ENCODE results near the gene MORC4.

MORC4 gene

DNA sequence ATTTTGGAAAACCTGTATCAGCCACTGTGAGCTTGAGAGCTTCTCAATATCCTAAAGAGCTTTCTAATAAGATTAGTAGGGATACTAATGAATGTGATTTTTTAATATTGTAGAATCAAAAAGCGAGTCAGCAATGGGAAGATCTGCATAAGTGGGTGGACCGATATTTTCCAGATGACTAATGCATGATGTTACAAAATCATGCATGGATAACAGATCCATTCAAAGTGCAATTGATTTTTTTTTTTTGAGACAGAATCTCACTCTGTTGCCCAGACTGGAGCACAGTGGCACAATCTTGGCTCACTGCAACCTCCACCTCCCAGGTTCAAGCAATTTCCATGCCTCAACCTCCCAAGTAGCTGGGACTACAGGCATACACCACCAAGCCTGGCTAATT is 87.1 kb downstream of the MORC4 start:
- in situ Hi-C loops (cut with HindIII; ENCODE audit: low sequenced_read_pairs): no loop called here

DNA sequence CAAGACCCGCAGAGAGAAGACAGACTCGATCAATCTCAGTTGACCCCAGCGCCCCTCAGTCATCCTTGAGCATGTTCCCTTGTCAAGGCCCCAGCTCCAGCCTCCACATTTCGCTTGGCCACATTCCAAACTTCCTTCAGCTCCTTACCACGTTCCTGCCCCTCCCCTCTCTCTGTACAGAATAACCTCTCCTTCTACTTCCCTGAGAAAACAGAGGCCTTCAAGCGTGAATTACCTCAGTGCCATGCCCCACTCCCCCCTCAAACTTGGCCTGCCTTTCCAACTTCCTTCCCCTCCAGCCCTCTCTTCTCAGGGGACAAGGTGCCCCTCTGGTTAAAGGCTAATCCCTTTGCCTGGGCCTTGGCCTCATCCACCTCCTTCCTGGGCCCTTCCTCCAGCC is 93.7 kb downstream of the MORC4 start:
- in situ Hi-C loops (cut with HindIII; ENCODE audit: low sequenced_read_pairs): no loop called here

DNA sequence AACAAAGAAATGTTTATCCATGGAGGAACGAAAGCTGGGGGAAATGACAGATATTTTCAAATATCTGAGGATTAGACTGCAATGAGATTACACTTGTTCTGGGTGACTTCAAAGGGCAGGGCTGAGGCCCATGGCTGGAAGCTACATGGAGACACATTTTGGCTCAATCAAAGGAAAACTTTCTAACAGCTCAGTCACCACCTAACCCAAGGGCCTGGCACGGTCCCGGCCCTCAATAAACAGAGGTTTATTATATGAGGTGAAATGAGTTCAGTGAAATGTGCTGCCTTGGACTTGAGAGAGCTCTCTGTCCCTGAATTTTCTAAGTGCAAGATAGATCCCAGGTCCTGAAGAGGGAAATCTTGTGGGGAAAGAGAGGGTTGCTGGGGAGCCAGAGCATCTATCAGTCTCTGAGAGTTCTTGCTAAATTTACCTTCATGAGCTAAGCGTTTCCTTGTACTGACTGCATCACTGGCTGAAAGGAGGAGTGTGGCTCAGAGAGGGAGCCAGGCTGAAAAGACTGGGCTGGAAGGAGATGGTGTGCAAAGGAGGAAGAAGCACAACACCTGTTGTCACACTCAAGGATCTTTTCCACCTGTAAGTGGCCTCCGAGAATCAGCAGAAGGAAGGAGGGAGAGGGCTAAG is 94.8 kb downstream of the MORC4 start:
- in situ Hi-C loops (cut with HindIII; ENCODE audit: low sequenced_read_pairs): no loop called here

DNA sequence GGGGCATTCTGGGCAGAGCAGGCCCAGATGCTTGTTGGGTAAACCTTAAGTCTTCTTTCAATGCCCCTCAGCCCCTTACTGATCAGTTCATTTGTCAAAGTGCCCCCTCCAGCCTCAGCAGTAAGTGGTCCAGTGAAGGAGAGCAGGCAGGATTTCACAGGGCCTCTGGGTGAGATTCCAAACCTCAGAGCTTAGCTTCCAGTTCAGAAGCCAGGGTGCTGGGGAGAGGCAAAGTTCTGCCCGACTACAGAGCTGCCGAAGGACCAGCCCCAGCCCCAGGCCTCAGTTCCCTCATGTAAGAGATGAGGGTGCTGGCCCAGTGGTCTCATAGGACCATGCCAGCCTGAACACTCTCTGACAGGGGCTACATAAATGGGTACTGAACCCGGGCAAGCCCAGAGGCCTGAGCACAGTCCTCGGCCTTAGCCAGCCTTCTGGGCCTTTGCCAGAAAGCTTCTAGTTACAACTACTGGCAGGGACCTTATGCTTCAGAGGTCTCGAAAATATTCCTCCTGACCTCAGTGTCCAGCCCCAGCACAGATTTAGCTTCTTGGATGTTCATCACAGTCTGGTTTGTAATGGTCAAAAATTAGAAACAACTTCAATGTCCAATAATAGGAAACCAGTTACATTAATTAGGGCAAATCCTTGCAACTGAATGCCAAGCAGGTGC is 96.0 kb downstream of the MORC4 start:
- in situ Hi-C loops (cut with HindIII; ENCODE audit: low sequenced_read_pairs): no loop called here

DNA sequence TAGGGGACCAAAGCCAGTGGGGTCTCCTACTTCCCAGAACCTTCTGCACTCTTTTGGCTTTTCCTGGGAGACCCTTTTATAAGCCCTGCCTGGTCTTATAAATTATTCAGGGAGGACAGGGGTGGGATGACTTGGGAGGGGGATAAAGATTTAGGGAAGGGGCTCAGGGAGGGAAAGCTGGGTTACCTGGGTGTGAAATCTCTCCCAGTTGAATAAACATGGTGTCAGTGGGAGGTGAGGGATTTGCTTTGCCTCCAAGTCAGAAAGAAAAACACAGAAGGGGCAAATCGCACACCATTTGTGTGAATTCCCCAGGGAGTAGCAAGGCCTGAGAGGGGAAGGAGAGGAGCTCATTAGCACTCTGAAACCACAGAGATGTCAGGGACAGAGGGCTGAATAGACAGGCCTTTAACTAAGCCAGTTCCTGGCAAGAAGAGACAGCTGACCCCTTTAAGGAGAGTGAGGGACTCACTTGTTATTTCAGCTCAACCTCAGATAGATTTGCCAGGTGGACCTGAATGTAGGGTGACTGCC is 96.7 kb downstream of the MORC4 start, which contains the start of gene RIPPLY1:
RIPPLY1 (minus strand) TSS at position 51 of the 534 bp plus-strand sequence. CDS start 54 bp downstream, outside the sequence.
- in situ Hi-C loops (cut with HindIII; ENCODE audit: low sequenced_read_pairs): no loop called here

DNA sequence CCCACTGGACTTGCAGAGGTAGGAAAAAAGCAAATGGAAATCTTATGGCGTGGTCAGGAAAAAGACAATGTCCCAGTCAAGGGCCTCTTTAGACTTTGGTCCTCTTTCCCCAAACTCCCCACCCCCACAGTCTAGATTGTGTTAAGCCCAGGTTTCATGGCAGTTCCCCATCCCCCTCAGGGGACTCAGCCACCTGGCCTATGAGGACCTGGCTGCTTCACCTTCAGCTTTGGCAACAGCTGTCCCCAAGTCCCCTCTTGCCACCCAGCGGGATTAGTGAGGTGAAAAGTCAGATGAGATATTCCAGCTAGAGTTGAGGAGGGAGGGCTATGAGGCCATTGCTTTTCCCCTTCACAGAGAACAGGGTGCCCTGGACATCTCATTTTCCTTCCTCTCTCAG is 97.3 kb downstream of the MORC4 start:
- in situ Hi-C loops (cut with HindIII; ENCODE audit: low sequenced_read_pairs): no loop called here

DNA sequence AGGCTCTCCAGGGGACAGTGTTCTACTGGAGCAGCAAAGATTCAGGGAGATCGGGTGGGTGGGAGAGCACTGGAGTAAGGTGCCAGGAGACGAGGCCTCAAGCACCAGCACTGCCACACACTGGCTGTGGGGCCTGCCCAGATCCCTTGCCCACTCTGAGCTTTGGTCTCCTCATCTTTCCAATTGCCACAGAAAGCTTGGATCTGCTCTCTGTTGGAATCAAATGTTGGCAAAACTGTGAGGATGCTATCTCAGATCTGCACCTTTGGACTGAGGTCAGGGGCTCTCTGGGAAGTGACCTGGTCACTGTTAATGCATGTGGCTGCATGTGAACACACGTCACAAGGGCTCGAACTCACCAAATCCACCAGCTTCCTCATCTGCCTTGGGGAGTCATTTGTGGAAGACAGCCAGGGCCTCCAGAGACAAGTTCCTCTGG is 98.2 kb downstream of the MORC4 start:
- in situ Hi-C loops (cut with HindIII; ENCODE audit: low sequenced_read_pairs): no loop called here

DNA sequence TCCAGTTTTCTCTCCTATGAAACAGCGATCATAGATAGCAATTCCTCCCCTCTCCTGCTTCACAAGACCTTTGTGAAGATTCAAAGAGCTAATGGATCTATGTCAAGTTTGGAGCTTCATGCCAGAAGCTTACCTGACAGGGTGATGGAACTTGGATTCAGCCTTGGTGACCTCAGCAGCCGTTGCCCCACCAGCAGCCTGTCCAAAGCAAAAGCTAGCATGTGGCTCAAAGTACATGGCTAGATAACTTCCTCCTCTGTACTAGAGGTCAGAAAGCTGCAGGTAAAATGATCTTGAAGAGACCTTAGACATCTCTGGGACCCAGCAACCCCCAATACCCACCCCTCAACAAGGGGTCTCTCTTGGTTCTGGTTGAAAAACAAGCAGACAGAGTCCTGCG is 98.7 kb downstream of the MORC4 start:
- in situ Hi-C loops (cut with HindIII; ENCODE audit: low sequenced_read_pairs): no loop called here

DNA sequence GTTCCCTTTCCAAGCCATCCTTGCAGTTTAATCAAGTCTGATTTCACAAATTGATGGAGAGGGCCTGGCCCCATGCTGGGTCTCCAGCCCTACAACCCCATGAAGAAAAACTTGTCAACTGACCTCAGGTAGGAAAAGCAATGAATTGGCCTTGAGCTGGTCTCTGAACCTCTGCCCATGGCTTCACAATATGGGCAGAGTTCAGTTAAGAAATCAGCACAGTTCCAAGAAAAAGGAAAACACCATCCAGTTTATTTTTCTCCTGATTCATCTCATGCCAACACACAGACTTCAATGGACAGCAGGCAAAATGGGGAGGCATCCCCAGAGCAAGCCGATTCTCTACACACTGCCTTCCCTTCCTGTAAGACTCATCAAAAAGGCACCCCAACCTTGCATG is 100.2 kb downstream of the MORC4 start:
- in situ Hi-C loops (cut with HindIII; ENCODE audit: low sequenced_read_pairs): no loop called here

DNA sequence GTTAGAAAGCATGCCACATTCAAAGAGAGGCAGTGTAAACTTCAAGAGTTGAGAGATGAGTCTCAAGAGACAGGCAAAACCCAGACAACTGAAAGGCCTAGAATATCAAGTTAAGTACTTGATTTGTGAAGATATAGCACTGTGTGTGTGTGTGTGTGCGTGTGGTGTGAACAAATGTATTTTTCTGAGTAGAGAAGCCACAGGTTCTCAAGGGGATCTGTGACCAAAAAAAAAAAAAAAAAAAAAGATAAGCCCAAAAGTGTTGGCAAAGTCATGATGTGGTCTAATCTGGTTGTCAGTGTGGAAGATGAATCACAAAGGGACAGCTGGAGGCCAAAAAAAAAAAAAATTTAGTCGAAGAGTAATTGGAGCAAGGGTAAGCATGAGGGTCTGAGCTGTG is 100.7 kb downstream of the MORC4 start:
- in situ Hi-C loops (cut with HindIII; ENCODE audit: low sequenced_read_pairs): no loop called here

DNA sequence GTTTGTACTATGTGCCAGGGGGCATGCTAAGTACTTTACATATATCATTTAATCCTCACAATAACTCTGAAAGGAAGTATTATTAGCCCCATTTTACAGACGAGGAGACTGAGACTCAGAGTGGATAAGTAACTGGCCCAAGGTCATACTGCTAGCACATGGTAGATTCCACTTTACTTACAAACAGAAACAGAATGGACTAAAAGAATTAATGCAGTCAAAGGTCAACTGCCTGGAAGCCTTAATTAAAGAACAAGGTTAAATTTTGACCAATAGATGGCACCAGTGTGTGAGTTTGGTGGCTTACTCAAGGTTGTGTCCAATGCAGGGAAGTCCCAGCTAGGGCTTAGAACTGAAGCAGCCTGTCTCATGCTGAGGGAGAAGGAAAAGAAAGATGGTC is 101.5 kb downstream of the MORC4 start:
- in situ Hi-C loops (cut with HindIII; ENCODE audit: low sequenced_read_pairs): no loop called here

DNA sequence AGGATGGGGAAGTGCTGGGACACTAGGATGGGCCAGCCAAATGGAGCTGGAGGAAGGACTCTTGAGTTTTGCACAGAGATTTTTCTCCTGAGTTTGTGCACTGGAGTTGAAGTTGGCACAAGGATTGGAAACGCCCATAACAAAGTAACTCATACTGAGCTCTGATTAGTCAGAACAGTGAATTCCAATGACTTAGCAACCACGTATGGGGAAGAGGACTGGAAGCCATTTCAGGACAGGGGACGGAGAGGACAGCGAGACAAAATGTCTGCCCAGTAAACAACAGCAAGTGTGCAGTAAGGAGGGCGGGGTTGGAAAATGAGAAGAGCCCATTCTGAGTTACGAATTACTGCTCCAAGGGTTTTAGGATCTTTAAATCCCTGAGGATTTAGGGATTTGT is 102.8 kb downstream of the MORC4 start:
- in situ Hi-C loops (cut with HindIII; ENCODE audit: low sequenced_read_pairs): no loop called here

DNA sequence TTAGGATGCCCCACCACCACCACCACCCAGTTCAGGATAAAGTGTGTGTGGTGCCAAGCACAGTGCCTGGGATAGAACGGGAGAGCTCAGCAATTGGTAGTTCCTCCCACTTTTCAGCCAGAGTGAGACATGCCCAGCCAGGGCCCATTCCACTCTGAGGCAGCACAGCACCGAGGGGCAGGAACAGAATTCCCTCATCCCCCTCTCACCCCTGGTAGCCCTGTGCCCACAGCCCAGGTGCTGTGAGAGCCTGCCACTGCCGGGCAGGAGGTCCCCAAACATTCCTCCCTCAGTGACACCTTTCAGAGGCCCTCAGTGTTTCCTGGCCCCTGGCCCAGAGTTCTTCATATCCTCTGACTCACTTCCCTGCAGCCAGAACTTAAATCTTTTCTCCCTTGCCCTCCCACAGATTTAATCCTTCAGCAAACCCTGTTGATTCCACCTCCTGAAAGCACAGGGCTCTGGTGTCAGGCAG is 105.0 kb downstream of the MORC4 start:
- in situ Hi-C loops (cut with HindIII; ENCODE audit: low sequenced_read_pairs): no loop called here

DNA sequence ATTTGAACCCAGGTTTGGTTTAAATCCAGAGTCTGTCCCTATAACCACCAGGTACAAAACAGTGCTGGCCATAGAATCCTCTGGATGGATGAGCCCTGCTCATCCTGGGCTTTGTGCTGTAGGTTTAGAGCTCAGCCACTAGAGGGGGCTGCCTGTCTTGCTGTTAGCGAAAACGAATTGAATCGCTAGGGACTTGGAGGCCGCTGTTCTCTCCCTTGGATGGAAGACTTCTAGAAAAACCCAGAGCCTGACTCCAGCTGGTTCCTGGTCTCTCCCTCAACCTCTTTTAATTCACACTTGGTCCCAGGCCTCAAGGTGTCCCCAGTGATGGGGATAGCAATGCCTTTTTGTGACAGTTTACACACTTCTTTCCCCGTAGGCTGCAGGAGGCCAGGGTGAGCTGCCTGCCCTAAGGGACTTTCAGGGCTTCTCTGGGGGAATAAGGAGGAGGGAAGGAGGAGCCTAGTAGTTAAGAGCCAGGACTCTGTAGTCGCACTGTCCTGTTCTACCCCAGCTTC is 105.6 kb downstream of the MORC4 start:
- in situ Hi-C loops (cut with HindIII; ENCODE audit: low sequenced_read_pairs): no loop called here

DNA sequence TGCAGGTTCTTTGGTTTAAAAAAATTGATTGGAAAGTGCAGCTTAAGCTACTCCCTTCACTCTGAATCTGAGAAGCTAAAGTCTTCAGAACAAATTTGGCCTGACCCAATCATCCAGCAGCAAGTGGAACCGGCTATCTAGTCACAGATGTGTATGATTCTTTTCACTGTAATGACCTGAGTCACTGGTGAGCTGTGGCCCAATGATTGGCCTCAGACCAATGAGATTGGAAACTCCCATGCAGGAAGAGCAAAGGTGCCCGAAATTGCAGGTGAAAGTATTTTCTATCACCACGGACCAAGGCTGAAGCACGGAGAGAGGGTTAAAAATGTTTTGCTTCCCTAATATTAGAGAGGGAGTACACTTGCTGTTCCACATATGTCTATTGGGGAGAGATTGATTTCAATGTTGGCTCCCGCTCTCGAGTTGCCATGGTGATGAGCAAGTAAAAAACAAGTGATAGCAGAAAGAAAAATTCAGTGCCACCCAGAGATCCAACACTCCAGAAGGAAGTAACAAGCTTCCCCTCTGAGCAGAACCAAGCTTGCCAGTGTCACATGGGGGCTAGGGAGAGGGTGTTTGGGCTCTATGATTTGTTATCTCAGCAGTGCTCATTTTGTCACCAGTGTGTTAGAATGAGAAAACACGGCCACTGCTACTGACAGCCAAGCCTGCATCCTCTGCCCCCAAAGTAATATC is 108.1 kb downstream of the MORC4 start:
- in situ Hi-C loops (cut with HindIII; ENCODE audit: low sequenced_read_pairs): no loop called here
